Measurements from ENCODE around the gene SUGCT. TPM values are rescaled to one million over a fixed set of nuclear protein-coding genes. Genes with fewer than 3 reads are reported as not detected.

Gene SUGCT
- total and polyA plus RNA-seq, 3 experiments from 2014 or later, result 1.1 to 1.4 (median 1.3) TPM

GRCh38 chr7:40549372-40550039, 414.7 kb downstream of the SUGCT start:
- Mint-ChIP-seq H3K27ac (no peak overlapping the region), H3K4me1 (no peaks in the 10 kb centered on the region), H3K9me3 (peaks cover 0 to 8% (median 5%) of the 10 kb centered on the region in 5 donors), H3K36me3 (no peaks in the 10 kb centered on the region), H3K27me3 (no peaks in the 10 kb centered on the region), H3K4me3 (no peak overlapping the region)
- no peak overlapping the region for H3K27ac ChIP-seq (ENCODE audit: low read depth, low read length)
- H3K4me1 ChIP-seq (ENCODE audit: insufficient read depth, low read length), result no peaks in the 10 kb centered on the region
- ChIA-PET POLR2A (no interaction called here), CTCF (no interaction called here)
- no peaks in the 10 kb centered on the region for H3K27me3 ChIP-seq (ENCODE audit: insufficient read depth, low read length, poor library complexity, severe bottlenecking)
- no peak overlapping the region for H3K4me3 ChIP-seq (ENCODE audit: low read length)
- H3K36me3 ChIP-seq (ENCODE audit: insufficient read depth, low read length), result no peaks in the 10 kb centered on the region
- no peak for DNase-seq
- H3K9me3 ChIP-seq (ENCODE audit: low read length), result no peaks in the 10 kb centered on the region

- no peaks in the 10 kb centered on the region for H3K27me3 Mint-ChIP-seq
- CTCF ChIA-PET, result no interaction called here
- no peak overlapping the region for H3K4me3 Mint-ChIP-seq
- Histone ChIP-seq H3K36me3 (ENCODE audit: insufficient read depth, low read length) (no peaks in the 10 kb centered on the region), H3K4me1 (ENCODE audit: insufficient read depth, low read length) (no peaks in the 10 kb centered on the region), H3K4me3 (ENCODE audit: low read length) (no peak overlapping the region), H3K9me3 (ENCODE audit: low read length) (no peaks in the 10 kb centered on the region), H3K27me3 (ENCODE audit: insufficient read depth, low read length, poor library complexity, severe bottlenecking) (no peaks in the 10 kb centered on the region), H3K27ac (ENCODE audit: low read depth, low read length) (no peak overlapping the region)
- DNase-seq, result no peak
- no peak overlapping the region for H3K27ac Mint-ChIP-seq
- POLR2A ChIA-PET, result no interaction called here
- H3K36me3 Mint-ChIP-seq, result no peaks in the 10 kb centered on the region
- no peaks in the 10 kb centered on the region for H3K4me1 Mint-ChIP-seq
- H3K9me3 Mint-ChIP-seq, result peaks cover 0 to 17% (median 9%) of the 10 kb centered on the region in 5 donors
These were observed 417.1 kb downstream of the SUGCT start for GRCh38 chr7:40551685-40552576.

GRCh38 chr7:40560672-40561071, 425.9 kb downstream of the SUGCT start:
- ChIA-PET CTCF (no interaction called here), POLR2A (no interaction called here)
- no peak overlapping the region for H3K27ac Mint-ChIP-seq
- H3K9me3 Mint-ChIP-seq, result peaks cover 10 to 24% (median 16%) of the 10 kb centered on the region in 5 donors
- Histone ChIP-seq H3K27ac (ENCODE audit: low read depth, low read length) (no peak overlapping the region), H3K27me3 (ENCODE audit: insufficient read depth, low read length, poor library complexity, severe bottlenecking) (no peaks in the 10 kb centered on the region), H3K4me1 (ENCODE audit: insufficient read depth, low read length) (no peaks in the 10 kb centered on the region), H3K9me3 (ENCODE audit: low read length) (no peaks in the 10 kb centered on the region), H3K4me3 (ENCODE audit: low read length) (no peak overlapping the region), H3K36me3 (ENCODE audit: insufficient read depth, low read length) (no peaks in the 10 kb centered on the region)
- no peaks in the 10 kb centered on the region for H3K4me1 Mint-ChIP-seq
- H3K36me3 Mint-ChIP-seq, result peaks cover 0 to 2% (median 0%) of the 10 kb centered on the region in 3 donors
- no peak for DNase-seq
- H3K27me3 Mint-ChIP-seq, result no peaks in the 10 kb centered on the region
- no peak overlapping the region for H3K4me3 Mint-ChIP-seq

GRCh38 chr7:40566879-40567278, 432.1 kb downstream of the SUGCT start:
- ChIA-PET CTCF (no interaction called here), POLR2A (no interaction called here)
- Mint-ChIP-seq H3K27me3 (no peaks in the 10 kb centered on the region), H3K4me3 (no peak overlapping the region), H3K4me1 (no peaks in the 10 kb centered on the region), H3K36me3 (peaks cover 0 to 3% (median 2%) of the 10 kb centered on the region in 3 donors), H3K27ac (no peak overlapping the region), H3K9me3 (peaks cover 11 to 24% (median 13%) of the 10 kb centered on the region in 5 donors)
- no peaks in the 10 kb centered on the region for H3K4me1 ChIP-seq (ENCODE audit: insufficient read depth, low read length)
- no peaks in the 10 kb centered on the region for H3K36me3 ChIP-seq (ENCODE audit: insufficient read depth, low read length)
- no peak for DNase-seq
- H3K27me3 ChIP-seq (ENCODE audit: insufficient read depth, low read length, poor library complexity, severe bottlenecking), result no peaks in the 10 kb centered on the region
- no peaks in the 10 kb centered on the region for H3K9me3 ChIP-seq (ENCODE audit: low read length)
- H3K4me3 ChIP-seq (ENCODE audit: low read length), result no peak overlapping the region
- no peak overlapping the region for H3K27ac ChIP-seq (ENCODE audit: low read depth, low read length)

- CTCF ChIA-PET, result no interaction called here
- H3K9me3 Mint-ChIP-seq, result peaks cover 8 to 19% (median 10%) of the 10 kb centered on the region in 5 donors
- H3K27ac Mint-ChIP-seq, result no peak overlapping the region
- POLR2A ChIA-PET, result no interaction called here
- Histone ChIP-seq H3K9me3 (ENCODE audit: low read length) (no peaks in the 10 kb centered on the region), H3K4me1 (ENCODE audit: insufficient read depth, low read length) (no peaks in the 10 kb centered on the region), H3K4me3 (ENCODE audit: low read length) (no peak overlapping the region), H3K36me3 (ENCODE audit: insufficient read depth, low read length) (no peaks in the 10 kb centered on the region), H3K27ac (ENCODE audit: low read depth, low read length) (no peak overlapping the region), H3K27me3 (ENCODE audit: insufficient read depth, low read length, poor library complexity, severe bottlenecking) (no peaks in the 10 kb centered on the region)
- no peak overlapping the region for H3K4me3 Mint-ChIP-seq
- no peaks in the 10 kb centered on the region for H3K27me3 Mint-ChIP-seq
- peaks cover 0 to 10% (median 0%) of the 10 kb centered on the region in 3 donors for H3K36me3 Mint-ChIP-seq
- DNase-seq, result no peak
- no peaks in the 10 kb centered on the region for H3K4me1 Mint-ChIP-seq
These were observed 434.5 kb downstream of the SUGCT start for GRCh38 chr7:40569326-40569725.

GRCh38 chr7:40570223-40570622, 435.4 kb downstream of the SUGCT start:
- Histone ChIP-seq H3K27ac (ENCODE audit: low read depth, low read length) (no peak overlapping the region), H3K27me3 (ENCODE audit: insufficient read depth, low read length, poor library complexity, severe bottlenecking) (no peaks in the 10 kb centered on the region), H3K4me1 (ENCODE audit: insufficient read depth, low read length) (no peaks in the 10 kb centered on the region), H3K9me3 (ENCODE audit: low read length) (no peaks in the 10 kb centered on the region), H3K4me3 (ENCODE audit: low read length) (no peak overlapping the region), H3K36me3 (ENCODE audit: insufficient read depth, low read length) (no peaks in the 10 kb centered on the region)
- no peak overlapping the region for H3K27ac Mint-ChIP-seq
- no peaks in the 10 kb centered on the region for H3K4me1 Mint-ChIP-seq
- peaks cover 8 to 21% (median 10%) of the 10 kb centered on the region in 5 donors for H3K9me3 Mint-ChIP-seq
- no peaks in the 10 kb centered on the region for H3K27me3 Mint-ChIP-seq
- H3K36me3 Mint-ChIP-seq, result peaks cover 0 to 10% (median 0%) of the 10 kb centered on the region in 3 donors
- DNase-seq, result no peak
- no peak overlapping the region for H3K4me3 Mint-ChIP-seq
- POLR2A ChIA-PET, result no interaction called here
- CTCF ChIA-PET, result no interaction called here

- ChIA-PET CTCF (no interaction called here), POLR2A (no interaction called here)
- no peaks in the 10 kb centered on the region for H3K27me3 ChIP-seq (ENCODE audit: insufficient read depth, low read length, poor library complexity, severe bottlenecking)
- Mint-ChIP-seq H3K27me3 (no peaks in the 10 kb centered on the region), H3K4me1 (no peaks in the 10 kb centered on the region), H3K9me3 (peaks cover 8 to 18% (median 12%) of the 10 kb centered on the region in 5 donors), H3K27ac (no peak overlapping the region), H3K4me3 (no peak overlapping the region), H3K36me3 (peaks cover 0 to 10% (median 0%) of the 10 kb centered on the region in 3 donors)
- no peak for DNase-seq
- H3K27ac ChIP-seq (ENCODE audit: low read depth, low read length), result no peak overlapping the region
- no peaks in the 10 kb centered on the region for H3K36me3 ChIP-seq (ENCODE audit: insufficient read depth, low read length)
- no peaks in the 10 kb centered on the region for H3K4me1 ChIP-seq (ENCODE audit: insufficient read depth, low read length)
- H3K9me3 ChIP-seq (ENCODE audit: low read length), result no peaks in the 10 kb centered on the region
- H3K4me3 ChIP-seq (ENCODE audit: low read length), result no peak overlapping the region
These were observed 437.0 kb downstream of the SUGCT start for GRCh38 chr7:40571796-40572195.

GRCh38 chr7:40572810-40573465, 438.1 kb downstream of the SUGCT start:
- ChIA-PET CTCF (no interaction called here), POLR2A (no interaction called here)
- no peak overlapping the region for H3K4me3 ChIP-seq (ENCODE audit: low read length)
- H3K36me3 Mint-ChIP-seq, result peaks cover 0 to 10% (median 0%) of the 10 kb centered on the region in 3 donors
- H3K36me3 ChIP-seq (ENCODE audit: insufficient read depth, low read length), result no peaks in the 10 kb centered on the region
- DNase-seq, result no peak
- H3K9me3 Mint-ChIP-seq, result peaks cover 9 to 20% (median 16%) of the 10 kb centered on the region in 5 donors
- H3K27ac Mint-ChIP-seq, result no peak overlapping the region
- H3K4me3 Mint-ChIP-seq, result no peak overlapping the region
- no peaks in the 10 kb centered on the region for H3K27me3 ChIP-seq (ENCODE audit: insufficient read depth, low read length, poor library complexity, severe bottlenecking)
- H3K4me1 Mint-ChIP-seq, result no peaks in the 10 kb centered on the region
- no peak overlapping the region for H3K27ac ChIP-seq (ENCODE audit: low read depth, low read length)
- no peaks in the 10 kb centered on the region for H3K27me3 Mint-ChIP-seq
- no peaks in the 10 kb centered on the region for H3K4me1 ChIP-seq (ENCODE audit: insufficient read depth, low read length)
- H3K9me3 ChIP-seq (ENCODE audit: low read length), result no peaks in the 10 kb centered on the region
